Loucy (cell line): ENCODE measurements around the gene SMIM11.

Source experiments
- EZH2phosphoT487 ChIP-seq: fragments of 200-600 bp; IDR thresholded peaks from 2 replicates; pipeline ENCODE4 v1.6.1; 2018; ENCODE audit warnings: antibody characterized with exemption, mild to moderate bottlenecking, moderate library complexity, borderline replicate concordance
- TF ChIP-seq, protein P1 (sequence below): fragments of 200-600 bp; sonication (generic); conservative IDR thresholded peaks from 2 replicates; pipeline ENCODE4 v1.5.1; 2014; ENCODE audit warnings: mild to moderate bottlenecking, antibody characterized with exemption, low read length

DNA sequence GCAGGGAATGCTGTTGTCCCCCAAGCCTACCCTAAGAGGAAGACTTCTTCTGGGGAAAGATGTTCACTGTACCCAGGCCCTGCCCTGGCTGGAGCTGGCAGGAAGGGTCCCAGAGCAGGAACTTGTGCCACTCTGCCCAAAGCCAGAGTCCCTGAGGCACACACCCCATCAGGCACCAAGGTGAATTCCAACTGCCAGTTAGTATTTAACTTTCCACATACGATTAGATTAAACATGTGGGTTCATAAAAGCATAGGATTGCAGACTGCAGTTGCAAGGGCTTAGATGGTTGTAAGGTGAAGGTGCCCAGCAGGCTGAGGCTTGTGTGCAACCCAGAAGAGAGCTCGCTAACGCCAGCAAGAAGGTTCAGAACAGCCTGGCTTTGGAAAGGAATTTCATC is 11.6 kb upstream of the SMIM11 start, which contains the start of gene KCNE2:
- TF ChIP-seq, protein P1, sequence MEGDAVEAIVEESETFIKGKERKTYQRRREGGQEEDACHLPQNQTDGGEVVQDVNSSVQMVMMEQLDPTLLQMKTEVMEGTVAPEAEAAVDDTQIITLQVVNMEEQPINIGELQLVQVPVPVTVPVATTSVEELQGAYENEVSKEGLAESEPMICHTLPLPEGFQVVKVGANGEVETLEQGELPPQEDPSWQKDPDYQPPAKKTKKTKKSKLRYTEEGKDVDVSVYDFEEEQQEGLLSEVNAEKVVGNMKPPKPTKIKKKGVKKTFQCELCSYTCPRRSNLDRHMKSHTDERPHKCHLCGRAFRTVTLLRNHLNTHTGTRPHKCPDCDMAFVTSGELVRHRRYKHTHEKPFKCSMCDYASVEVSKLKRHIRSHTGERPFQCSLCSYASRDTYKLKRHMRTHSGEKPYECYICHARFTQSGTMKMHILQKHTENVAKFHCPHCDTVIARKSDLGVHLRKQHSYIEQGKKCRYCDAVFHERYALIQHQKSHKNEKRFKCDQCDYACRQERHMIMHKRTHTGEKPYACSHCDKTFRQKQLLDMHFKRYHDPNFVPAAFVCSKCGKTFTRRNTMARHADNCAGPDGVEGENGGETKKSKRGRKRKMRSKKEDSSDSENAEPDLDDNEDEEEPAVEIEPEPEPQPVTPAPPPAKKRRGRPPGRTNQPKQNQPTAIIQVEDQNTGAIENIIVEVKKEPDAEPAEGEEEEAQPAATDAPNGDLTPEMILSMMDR, result no peak
- no peak for TF ChIP-seq EZH2phosphoT487
